ENCODE results near the gene SLC4A5.
"Not testable (repeated sequence)": the region's sequence is repeated elsewhere in the genome, so short reads cannot be mapped to it uniquely, and the experiment has no call there.

SLC4A5 gene

GRCh38 chr2:74198461-74199274 lies 144.5 kb downstream of the SLC4A5 start, which contains the start of gene MTHFD2:
MTHFD2 (plus strand) TSS chr2:74198615; CDS start chr2:74198642, 27 bp downstream.
- peak; percentile 91 for DNase-seq (ENCODE audit: low spot score)

DNA sequence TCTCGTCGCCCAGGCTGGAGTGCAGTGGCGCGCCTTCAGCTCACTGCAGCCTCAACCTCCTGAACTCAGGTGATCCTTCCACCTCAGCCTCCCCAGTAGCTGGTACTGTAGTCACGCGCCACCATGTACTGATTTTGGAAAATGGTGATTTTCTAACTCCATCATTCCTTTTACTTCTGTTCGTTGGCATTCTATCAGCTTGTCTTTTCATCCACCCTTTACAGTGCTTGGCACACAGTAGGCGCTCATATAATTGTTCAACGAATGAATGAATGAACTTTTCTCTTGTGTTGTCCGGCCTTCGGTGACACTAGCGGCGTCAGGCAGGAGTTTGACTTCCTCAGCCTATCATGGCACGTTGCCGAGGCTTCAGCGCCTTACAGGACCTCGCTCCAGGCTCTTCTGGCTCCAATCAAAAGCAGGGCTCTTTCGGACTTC lies 145.2 kb downstream of the SLC4A5 start:
- DNase-seq (ENCODE audit: low spot score) = no peak

DNA sequence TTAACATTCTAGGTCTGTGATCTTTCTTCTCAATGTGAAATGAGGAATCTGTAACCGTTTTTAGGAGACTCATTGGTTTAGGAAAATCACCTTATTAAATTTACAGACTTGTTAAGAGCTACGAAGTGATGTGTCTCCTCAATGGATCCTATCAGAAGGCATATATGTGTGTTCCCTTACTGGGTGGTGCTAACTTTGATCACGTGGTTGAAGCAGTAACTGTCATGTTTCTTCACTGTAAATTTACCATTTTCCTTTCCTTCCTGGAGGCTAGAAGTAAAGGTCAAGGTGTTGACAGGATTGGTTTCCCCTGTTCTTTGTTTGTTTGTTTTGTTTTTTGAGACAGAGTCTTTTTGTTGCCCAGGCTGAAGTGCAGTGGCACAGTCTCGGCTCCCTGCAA lies 146.2 kb downstream of the SLC4A5 start:
- DNase-seq (ENCODE audit: low spot score) = no peak

DNA sequence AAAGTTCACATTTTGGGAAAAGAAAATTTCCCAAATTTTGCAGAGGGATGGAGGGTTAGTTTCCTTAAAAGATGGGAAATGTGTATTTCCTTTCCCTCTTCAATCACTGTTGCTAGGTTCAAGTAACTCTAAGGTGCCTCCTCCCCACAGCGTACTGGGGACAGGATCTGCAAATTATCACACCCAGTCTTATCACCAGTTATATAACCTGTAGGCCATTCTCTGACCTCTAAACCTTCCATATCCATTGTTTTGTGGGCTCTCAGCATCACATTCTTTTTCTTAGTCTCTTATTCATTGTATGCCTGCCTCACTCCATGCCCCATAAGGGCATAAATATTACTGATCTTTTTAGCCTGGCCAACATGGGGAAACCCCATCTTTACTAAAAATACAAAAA lies 148.4 kb downstream of the SLC4A5 start:
- no peak for DNase-seq (ENCODE audit: low spot score)

DNA sequence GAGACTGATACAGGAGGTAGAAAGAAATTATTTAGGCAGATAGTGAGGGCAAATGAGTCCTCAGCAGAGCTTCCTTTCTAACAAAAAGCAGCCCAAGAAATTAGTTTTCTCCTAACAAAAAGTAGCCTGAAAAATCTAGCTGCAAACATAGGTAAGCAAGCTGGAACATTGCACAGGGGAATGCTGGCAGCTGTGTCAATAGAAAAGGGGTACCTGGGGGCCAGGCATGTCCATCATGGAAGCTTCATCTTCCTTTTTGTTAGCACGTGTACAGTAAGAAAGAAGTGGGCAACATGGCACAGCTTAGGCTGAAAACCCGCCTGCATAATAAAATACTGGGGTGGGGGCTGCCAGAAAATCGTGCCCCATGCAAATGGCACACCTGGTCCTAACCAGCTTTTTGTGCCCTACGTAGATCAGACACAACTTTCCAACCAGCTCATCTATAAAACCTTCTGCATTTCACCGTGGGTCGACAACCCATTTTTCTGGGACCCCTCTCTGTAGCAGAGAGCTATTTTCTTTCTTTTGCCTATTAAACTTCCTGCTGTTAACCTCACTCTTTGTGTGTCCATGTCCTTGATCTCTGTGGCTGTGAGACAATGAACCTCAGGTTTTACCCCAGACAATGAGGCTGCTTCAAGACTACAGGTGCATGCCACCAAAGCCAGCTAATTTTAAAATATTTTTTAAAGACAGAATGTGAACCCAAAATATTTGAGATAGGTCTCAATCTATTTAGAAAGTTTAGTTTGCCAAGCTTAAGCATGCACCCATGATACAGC lies 151.4 kb downstream of the SLC4A5 start:
- DNase-seq (ENCODE audit: low spot score) = no peak

DNA sequence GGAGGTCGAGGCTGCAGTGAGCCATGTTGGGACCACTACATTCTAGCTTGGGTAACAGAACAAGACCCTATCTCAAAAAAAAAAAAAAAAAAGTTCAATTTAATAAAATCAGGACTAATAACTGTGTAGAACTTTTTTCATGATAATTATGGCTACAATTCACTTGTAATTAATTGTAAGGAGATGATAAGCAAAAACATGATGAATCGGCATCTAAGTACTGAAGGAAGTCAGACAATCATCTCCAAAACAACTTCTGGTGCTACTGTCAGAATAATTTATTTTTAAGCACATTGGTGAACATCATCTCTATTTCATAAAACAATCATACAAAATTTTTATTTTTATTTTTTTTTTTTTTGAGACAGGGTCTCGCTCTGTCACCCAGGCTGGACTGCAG lies 154.5 kb downstream of the SLC4A5 start:
- no peak for DNase-seq (ENCODE audit: low spot score)

GRCh38 chr2:74188018-74188601 lies 155.1 kb downstream of the SLC4A5 start:
- no peak for DNase-seq (ENCODE audit: low spot score)

DNA sequence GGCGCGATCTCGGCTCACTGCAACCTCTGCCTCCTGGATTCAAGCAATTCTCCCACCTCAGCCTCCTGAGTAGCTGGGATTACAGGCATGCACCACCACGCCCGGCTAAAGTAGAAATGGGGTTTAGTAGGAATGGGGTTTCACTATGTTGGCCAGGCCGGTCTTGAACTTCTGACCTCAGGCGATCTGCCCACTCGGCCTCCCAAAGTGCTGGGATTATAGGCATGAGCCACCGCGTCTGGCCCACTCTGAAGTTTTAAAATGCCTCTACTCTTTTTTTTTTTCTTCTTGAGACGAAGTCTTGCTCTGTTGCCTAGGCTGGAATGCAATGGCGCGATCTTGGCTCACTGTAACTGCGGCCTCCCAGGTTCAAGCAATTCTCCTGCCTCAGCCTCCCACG lies 156.5 kb downstream of the SLC4A5 start:
- DNase-seq (ENCODE audit: low spot score) = not testable (repeated sequence)

- DNase-seq (ENCODE audit: low spot score) = peak; percentile 43
Measured at GRCh38 chr2:74186038-74186437, 157.2 kb downstream of the SLC4A5 start.

- no peak for DNase-seq (ENCODE audit: low spot score)
Measured at GRCh38 chr2:74183878-74184277, 159.3 kb downstream of the SLC4A5 start.

- DNase-seq (ENCODE audit: low spot score) = no peak
Measured at GRCh38 chr2:74181739-74182138, 161.5 kb downstream of the SLC4A5 start.

GRCh38 chr2:74179063-74179865 lies 164.0 kb downstream of the SLC4A5 start:
- no peak for DNase-seq (ENCODE audit: low spot score)

- DNase-seq (ENCODE audit: low spot score) = peak; percentile 98
Measured at GRCh38 chr2:74178211-74179062, 164.8 kb downstream of the SLC4A5 start, which contains the start of gene MOB1A. MOB1A (minus strand) TSS chr2:74178879; CDS start chr2:74178674, 205 bp downstream.

- DNase-seq (ENCODE audit: low spot score) = no peak
Measured at GRCh38 chr2:74177696-74178095, 165.5 kb downstream of the SLC4A5 start.

GRCh38 chr2:74174909-74175308 lies 168.3 kb downstream of the SLC4A5 start:
- no peak for DNase-seq (ENCODE audit: low spot score)

DNA sequence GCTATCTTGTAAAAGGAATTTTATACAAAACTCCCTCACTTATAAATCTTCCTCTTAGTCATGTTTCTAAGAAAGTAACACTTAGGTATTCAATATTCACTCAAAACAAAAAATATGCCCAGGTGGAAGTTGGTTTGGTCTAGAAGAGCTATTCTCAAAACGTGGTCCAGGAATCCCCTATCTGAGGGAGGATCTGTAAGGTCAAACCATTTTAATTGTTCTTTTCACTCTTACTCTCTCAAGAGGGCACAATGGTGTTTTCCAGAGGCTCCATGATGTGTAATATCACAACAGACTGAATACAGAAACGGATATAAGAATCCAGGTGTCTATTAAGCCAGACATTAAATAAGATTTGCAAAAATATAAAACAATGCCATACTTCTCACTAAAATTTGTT lies 174.5 kb downstream of the SLC4A5 start:
- no peak for DNase-seq (ENCODE audit: low spot score)
